K562 (cell line): Measurements from ENCODE around the gene PHC3. TPM values are rescaled to one million over a fixed set of nuclear protein-coding genes. Genes with fewer than 3 reads are reported as not detected.
A peak's percentile ranks its signal among the peaks of the same experiment; 100 is the strongest.

ENCODE experiments used
- DPF2 ChIP-seq: fragments of 450-650 bp; IDR thresholded peaks from 2 replicates; pipeline ENCODE4 v1.6.1; 2016
- E2F8 ChIP-seq: fragments of 450-650 bp; IDR thresholded peaks from 2 replicates; pipeline ENCODE4 v1.7.1; 2018; ENCODE audit warnings: mild to moderate bottlenecking, low read depth; ENCODE audit not compliant: partially characterized antibody
- FIP1L1 ChIP-seq: fragments of 200-400 bp; formaldehyde crosslinking; IDR thresholded peaks from 2 replicates; pipeline ENCODE4 v1.6.1; 2018; ENCODE audit warnings: mild to moderate bottlenecking, low read depth, low read length; ENCODE audit not compliant: poor library complexity, severe bottlenecking
- FOXJ2 ChIP-seq: fragments of 200-800 bp; sonication (Bioruptor generic); IDR thresholded peaks from 2 replicates; pipeline ENCODE4 v1.6.1; 2016; ENCODE audit warnings: missing genetic modification characterization, missing compliant biosample characterization
- FOXP1 ChIP-seq: sonication (generic); formaldehyde crosslinking; IDR thresholded peaks from 2 replicates; pipeline ENCODE4 v1.8.0; 2022; ENCODE audit warnings: mild to moderate bottlenecking, missing genetic modification reagents
- HDAC1 ChIP-seq, 2 experiments: fragments of 450-650 bp; IDR thresholded peaks; 2 replicates each; pipeline ENCODE4 v1.6.1; 2016 to 2017; ENCODE audit warnings: inconsistent platforms in 1 of 2, mild to moderate bottlenecking in 1 of 2, moderate library complexity in 1 of 2
- JUNB ChIP-seq: fragments of 450-650 bp; formaldehyde crosslinking; conservative IDR thresholded peaks from 2 replicates; pipeline ENCODE4 v1.4.0; 2020; ENCODE audit warnings: mild to moderate bottlenecking
- KAT8 ChIP-seq: fragments of 450-650 bp; IDR thresholded peaks from 2 replicates; pipeline ENCODE4 v1.6.1; 2016; ENCODE audit warnings: low read depth, mild to moderate bottlenecking
- MECOM ChIP-seq: fragments of 250-450 bp; sonication (Bioruptor Pico); IDR thresholded peaks from 2 replicates; pipeline ENCODE4 v1.8.0; 2022; ENCODE audit warnings: inconsistent platforms
- MIER1 ChIP-seq: fragments of 450-650 bp; IDR thresholded peaks from 2 replicates; pipeline ENCODE4 v1.6.1; 2016; ENCODE audit warnings: antibody characterized with exemption, mild to moderate bottlenecking, low read depth
- NCOR1 ChIP-seq: fragments of 450-650 bp; IDR thresholded peaks from 2 replicates; pipeline ENCODE4 v1.6.1; 2016; ENCODE audit warnings: mild to moderate bottlenecking, moderate library complexity
- SIN3A ChIP-seq, 2 experiments: fragments of 150-350 bp in 1 of 2; IDR thresholded peaks; 2 replicates each; pipeline ENCODE4 v1.6.1; 2011 to 2016; ENCODE audit warnings: borderline replicate concordance in 2 of 2, low read depth in 2 of 2, low read length in 2 of 2, mild to moderate bottlenecking in 2 of 2, moderate library complexity in 2 of 2; ENCODE audit not compliant: control insufficient read depth in 1 of 2
- TOE1 ChIP-seq, 2 experiments: fragments of 450-650 bp in 1 of 2; sonication (generic) in 1 of 2; formaldehyde crosslinking in 1 of 2; IDR thresholded peaks; 2 replicates each; pipeline versions ENCODE4 v1.7.1 to v1.8.0; 2016 to 2022; ENCODE audit warnings: borderline replicate concordance in 2 of 2, mild to moderate bottlenecking in 2 of 2, antibody characterized with exemption in 1 of 2, inconsistent platforms in 1 of 2, low read depth in 1 of 2, missing genetic modification reagents in 1 of 2, moderate library complexity in 1 of 2
- TSHZ1 ChIP-seq: fragments of 250-450 bp; sonication (Bioruptor Pico); IDR thresholded peaks from 2 replicates; pipeline ENCODE4 v1.4.0; 2020; ENCODE audit warnings: mild to moderate bottlenecking, moderate library complexity
- ZNF212 ChIP-seq: fragments of 450-650 bp; formaldehyde crosslinking; IDR thresholded peaks from 2 replicates; pipeline ENCODE4 v1.4.0; 2020; ENCODE audit warnings: mild to moderate bottlenecking
- ZNF696 ChIP-seq: fragments of 250-450 bp; sonication (Bioruptor Pico); conservative IDR thresholded peaks from 2 replicates; pipeline ENCODE4 v1.4.0; 2020; ENCODE audit warnings: mild to moderate bottlenecking, moderate library complexity
- ZNF740 ChIP-seq, 3 experiments: fragments of 200-800 bp in 1 of 3; sonication (Bioruptor generic) in 1 of 3; sonication (generic) in 1 of 3; formaldehyde crosslinking in 1 of 3; IDR thresholded peaks; 2 replicates each; pipeline versions ENCODE4 v1.6.1 to v1.8.0; 2016 to 2022; ENCODE audit warnings: mild to moderate bottlenecking in 2 of 3, missing compliant biosample characterization in 2 of 3, missing genetic modification characterization in 2 of 3, missing genetic modification reagents in 1 of 3
- ZSCAN29 ChIP-seq: fragments of 450-650 bp; IDR thresholded peaks from 2 replicates; pipeline ENCODE4 v1.6.1; 2017
- polyA plus RNA-seq, 8 experiments: library from polyadenylated mRNA; depleted of rRNA in 4 of 8; stranded (reverse) in 5 of 8; unstranded in 3 of 8; fragments of >200 nt; fragmentation: Nextera tagmentation in 2 of 8; fragmentation: Illumina TruSeq in 1 of 8; extraction: Ambion mirVana in 2 of 8; extraction: Trizol in 1 of 8; gene quantifications; 2 replicates each; pipeline versions ENCODE4 v1.2.1 to v1.2.3, GENCODE V29; 2011 to 2014; ENCODE audit warnings: inconsistent platforms in 1 of 8, missing spikeins in 1 of 8
- total RNA-seq, 7 experiments: library from RNA; depleted of rRNA in 6 of 7; stranded (reverse); fragments of >200 nt in 6 of 7; fragmentation: Illumina TruSeq in 2 of 7; extraction: Trizol in 2 of 7; gene quantifications; 2 replicates each; pipeline versions ENCODE4 v1.2.1 to v1.2.3, GENCODE V29; 2011 to 2021; ENCODE audit warnings: low replicate concordance in 1 of 7

Gene PHC3
- total and polyA plus RNA-seq, 9 of the 15 experiments (the other 6 are each of a cell fraction or from before 2014, with no cell fraction given) = 3.1 to 21.6 (median 10.5) TPM

- TF ChIP-seq FIP1L1 (peak; percentile 82), JUNB (CRISPR knock-in tag) (no peak), MECOM (CRISPR knock-in tag) (no peak), ZSCAN29 (no peak), ZNF696 (CRISPR knock-in tag) (no peak), FOXP1 (CRISPR knock-in tag) (no peak), NCOR1 (no peak), E2F8 (no peak), TSHZ1 (CRISPR knock-in tag) (no peak), ZNF740 (CRISPR knock-in tag; IDR thresholded peaks at IDR 0.05) (peak; percentile 70), ZNF740 (tag; IDR thresholded peaks at IDR 0.05) (peak in 1 of 2 experiments; percentile 73; a peak in 2 of 4 replicates), ZNF212 (no peak), FOXJ2 (tag) (no peak), HDAC1 (IDR thresholded peaks at IDR 0.05) (peak in 1 of 2 experiments; percentile 72; a peak in 1 of 4 replicates), KAT8 (peak; percentile 57; the same call in 1 of the 2 replicates), DPF2 (peak; percentile 35; the same call in 1 of the 2 replicates), MIER1 (no peak), TOE1 (IDR thresholded peaks at IDR 0.05; ENCODE audit: borderline replicate concordance) (peak; percentile 94), TOE1 (CRISPR knock-in tag; IDR thresholded peaks at IDR 0.05; ENCODE audit: borderline replicate concordance, low read depth) (no peak), SIN3A (IDR thresholded peaks at IDR 0.05; ENCODE audit: borderline replicate concordance in 2 of 2, control insufficient read depth in 1 of 2, low read depth in 2 of 2, low read length in 2 of 2) (0 out of 4 replicates have a peak, but pooled peaks of 1 of the 2 experiments have one; percentile 22)
These were observed at the start of gene PHC3 (continued) for GRCh38 chr3:170180908-170181885.
